Neutrophil (primary cell): ENCODE measurements around the gene GRIK3.

ENCODE experiments used
- H3K27ac ChIP-seq: fragments of 200-600 bp; sonication (generic); 2 replicates; pipeline ENCODE4 v1.5.1; 2016; ENCODE audit warnings: mild to moderate bottlenecking, moderate library complexity
- H3K27me3 ChIP-seq: fragments of 200-600 bp; sonication (generic); 2 replicates; pipeline ENCODE4 v1.6.0; 2016; ENCODE audit warnings: mild to moderate bottlenecking
- H3K36me3 ChIP-seq: fragments of 200-600 bp; sonication (generic); 2 replicates; pipeline ENCODE4 v1.5.1; 2017
- H3K4me1 ChIP-seq, 2 experiments: fragments of 200-600 bp in 1 of 2; sonication (generic) in 1 of 2; 1 replicate in 1 of 2; 2 replicates in 1 of 2; pipeline versions ENCODE4 v1.5.1 to v1.6.1; 2013 to 2016; ENCODE audit warnings: low read depth in 1 of 2, low read length in 1 of 2, mild to moderate bottlenecking in 1 of 2, moderate library complexity in 1 of 2; ENCODE audit not compliant: control insufficient read depth in 1 of 2, insufficient read depth in 1 of 2
- H3K4me3 ChIP-seq, 2 experiments: fragments of 200-600 bp in 1 of 2; sonication (generic) in 1 of 2; 1 replicate in 1 of 2; 2 replicates in 1 of 2; pipeline ENCODE4 v1.5.1; 2013 to 2016; ENCODE audit warnings: low read depth in 1 of 2, low read length in 1 of 2, mild to moderate bottlenecking in 1 of 2, moderate library complexity in 1 of 2
- H3K9me3 ChIP-seq: fragments of 200-600 bp; sonication (generic); 2 replicates; pipeline ENCODE4 v1.5.1; 2016
- CTCF ChIP-seq: fragments of 200-600 bp; sonication (generic); IDR thresholded peaks from 2 replicates; pipeline ENCODE4 v1.5.1; 2016; ENCODE audit warnings: antibody characterized with exemption

GRIK3 gene

GRCh38 chr1:37068897-37069296 lies 34.6 kb upstream of the GRIK3 start:
- Histone ChIP-seq H3K27ac (no peak overlapping the region), H3K36me3 (no peaks in the 10 kb centered on the region), H3K4me1 (no peaks in the 10 kb centered on the region), H3K4me3 (no peak overlapping the region), H3K27me3 (peaks cover 9% of the 10 kb centered on the region), H3K9me3 (no peaks in the 10 kb centered on the region)
- TF ChIP-seq CTCF: no peak

- Histone ChIP-seq H3K9me3 (no peaks in the 10 kb centered on the region), H3K36me3 (no peaks in the 10 kb centered on the region), H3K27me3 (peaks cover 9% of the 10 kb centered on the region), H3K27ac (no peak overlapping the region), H3K4me3 (no peak overlapping the region), H3K4me1 (no peaks in the 10 kb centered on the region)
- no peak for TF ChIP-seq CTCF
These were observed 33.9 kb upstream of the GRIK3 start for GRCh38 chr1:37068260-37068659.

GRCh38 chr1:37064039-37064438 lies 29.7 kb upstream of the GRIK3 start:
- no peak for TF ChIP-seq CTCF
- no peak overlapping the region for H3K27ac ChIP-seq
- H3K9me3 ChIP-seq: no peaks in the 10 kb centered on the region
- H3K36me3 ChIP-seq: no peaks in the 10 kb centered on the region
- H3K4me1 ChIP-seq: no peaks in the 10 kb centered on the region
- no peak overlapping the region for H3K4me3 ChIP-seq
- H3K27me3 ChIP-seq: peaks cover 5% of the 10 kb centered on the region

GRCh38 chr1:37059346-37059745 lies 25.0 kb upstream of the GRIK3 start:
- Histone ChIP-seq H3K36me3 (no peaks in the 10 kb centered on the region), H3K9me3 (no peaks in the 10 kb centered on the region), H3K27ac (no peak overlapping the region), H3K27me3 (peaks cover 12% of the 10 kb centered on the region), H3K4me3 (no peak overlapping the region), H3K4me1 (no peaks in the 10 kb centered on the region)
- no peak for TF ChIP-seq CTCF

GRCh38 chr1:37058424-37058988 lies 24.2 kb upstream of the GRIK3 start:
- no peak overlapping the region for H3K27ac ChIP-seq

More at GRCh38 chr1:37058424-37058988, 24.2 kb upstream of the GRIK3 start:
- peaks cover 12% of the 10 kb centered on the region for H3K27me3 ChIP-seq
- no peaks in the 10 kb centered on the region for H3K9me3 ChIP-seq
- H3K4me3 ChIP-seq: no peak overlapping the region
- no peaks in the 10 kb centered on the region for H3K36me3 ChIP-seq
- H3K4me1 ChIP-seq: no peaks in the 10 kb centered on the region
- TF ChIP-seq CTCF: no peak
